Vagina (tissue), 2 donors: ENCODE data around the gene RBFOX1. TPM values are rescaled to one million over a fixed set of nuclear protein-coding genes. Genes with fewer than 3 reads are reported as not detected.

Experiments
- DNase-seq, 2 donors: peaks; one replicate each; pipeline ENCODE4 v3.0.0-alpha.2; 2017; ENCODE audit errors: extremely low spot score in 2 of 2
- H3K27ac ChIP-seq: fragments of 200-600 bp; sonication (generic); one replicate; pipeline ENCODE4 v1.5.1; 2019
- H3K27me3 ChIP-seq: fragments of 200-600 bp; sonication (generic); one replicate; pipeline ENCODE4 v1.5.1; 2019
- H3K36me3 ChIP-seq, 2 donors: fragments of 200-600 bp; sonication (generic); one replicate each; pipeline ENCODE4 v1.5.1; 2017 to 2019
- H3K4me1 ChIP-seq: fragments of 200-600 bp; sonication (generic); one replicate; pipeline ENCODE4 v1.5.1; 2019
- H3K4me3 ChIP-seq, 2 donors: fragments of 200-600 bp; sonication (generic); 1 replicate in 1 of 2; 2 replicates in 1 of 2; pipeline ENCODE4 v1.5.1; 2016 to 2019
- H3K9me3 ChIP-seq: fragments of 200-600 bp; sonication (generic); one replicate; pipeline ENCODE4 v1.5.1; 2019
- POLR2A ChIP-seq, 2 donors: fragments of 450-650 bp; IDR thresholded peaks; one replicate each; pipeline ENCODE4 v1.6.1; 2017; ENCODE audit warnings: antibody characterized with exemption in 2 of 2, mild to moderate bottlenecking in 2 of 2, moderate library complexity in 2 of 2
- POLR2AphosphoS5 ChIP-seq, 2 donors: sonication (generic); formaldehyde crosslinking; IDR thresholded peaks; one replicate each; pipeline ENCODE4 v1.9.0; 2017; ENCODE audit warnings: antibody characterized with exemption in 2 of 2, mild to moderate bottlenecking in 2 of 2, low read depth in 1 of 2; ENCODE audit not compliant: insufficient read depth in 1 of 2
- intact Hi-C: fragments of 100-400 bp; cut with DNase I; formaldehyde crosslinking; loops from one replicate; pipeline ENCODE4 v1.15.1; 2023
- total RNA-seq: library from RNA; depleted of rRNA; stranded (reverse); fragments of >200 nt; gene quantifications from one replicate; pipeline ENCODE4 v1.2.3, GENCODE V29; 2016
- TF ChIP-seq, protein P1 (sequence below), 3 experiments: fragments of 450-650 bp in 2 of 3; fragments of 200-600 bp in 1 of 3; sonication (generic) in 1 of 3; IDR thresholded peaks; one replicate each; pipeline ENCODE4 v1.5.1; 2017 to 2019; ENCODE audit warnings: antibody characterized with exemption in 3 of 3, mild to moderate bottlenecking in 2 of 3, moderate library complexity in 2 of 3

Gene RBFOX1
- total RNA-seq, 1 donor from 2014 or later = 6.6 TPM

DNA sequence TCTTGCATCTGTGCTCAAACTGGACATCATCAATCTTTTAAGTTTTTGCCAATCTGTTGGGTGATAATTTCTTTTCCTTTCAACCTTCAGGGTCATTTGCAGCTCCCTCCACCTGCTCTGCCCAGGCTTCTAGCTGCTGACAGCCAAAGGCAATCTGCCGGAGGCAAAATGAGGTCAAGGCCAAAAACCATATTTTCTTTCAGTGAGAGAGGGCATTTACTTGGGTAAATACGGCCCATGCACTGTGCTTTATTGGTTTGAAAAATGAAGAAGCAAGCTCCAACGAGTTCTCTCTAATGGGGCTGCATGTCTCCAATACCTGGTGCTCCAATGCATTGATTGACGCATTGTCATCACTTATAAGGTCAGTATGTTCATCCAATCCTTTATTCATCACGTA is 23.1 kb downstream of the RBFOX1 start:
- Histone ChIP-seq H3K9me3 (no peaks in the 10 kb centered on the region), H3K36me3 (no peaks in the 10 kb centered on the region), H3K27ac (no peak overlapping the region), H3K4me1 (no peaks in the 10 kb centered on the region), H3K27me3 (no peaks in the 10 kb centered on the region), H3K4me3 (no peak overlapping the region)
- intact Hi-C loops = no loop called here
- TF ChIP-seq POLR2A (IDR thresholded peaks at IDR 0.05) = no peak
- no peak for TF ChIP-seq POLR2AphosphoS5 (IDR thresholded peaks at IDR 0.05; ENCODE audit: insufficient read depth in 1 of 2, low read depth in 1 of 2)
- TF ChIP-seq, protein P1, sequence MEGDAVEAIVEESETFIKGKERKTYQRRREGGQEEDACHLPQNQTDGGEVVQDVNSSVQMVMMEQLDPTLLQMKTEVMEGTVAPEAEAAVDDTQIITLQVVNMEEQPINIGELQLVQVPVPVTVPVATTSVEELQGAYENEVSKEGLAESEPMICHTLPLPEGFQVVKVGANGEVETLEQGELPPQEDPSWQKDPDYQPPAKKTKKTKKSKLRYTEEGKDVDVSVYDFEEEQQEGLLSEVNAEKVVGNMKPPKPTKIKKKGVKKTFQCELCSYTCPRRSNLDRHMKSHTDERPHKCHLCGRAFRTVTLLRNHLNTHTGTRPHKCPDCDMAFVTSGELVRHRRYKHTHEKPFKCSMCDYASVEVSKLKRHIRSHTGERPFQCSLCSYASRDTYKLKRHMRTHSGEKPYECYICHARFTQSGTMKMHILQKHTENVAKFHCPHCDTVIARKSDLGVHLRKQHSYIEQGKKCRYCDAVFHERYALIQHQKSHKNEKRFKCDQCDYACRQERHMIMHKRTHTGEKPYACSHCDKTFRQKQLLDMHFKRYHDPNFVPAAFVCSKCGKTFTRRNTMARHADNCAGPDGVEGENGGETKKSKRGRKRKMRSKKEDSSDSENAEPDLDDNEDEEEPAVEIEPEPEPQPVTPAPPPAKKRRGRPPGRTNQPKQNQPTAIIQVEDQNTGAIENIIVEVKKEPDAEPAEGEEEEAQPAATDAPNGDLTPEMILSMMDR (IDR thresholded peaks at IDR 0.05) = no peak
- no peak for DNase-seq

DNA sequence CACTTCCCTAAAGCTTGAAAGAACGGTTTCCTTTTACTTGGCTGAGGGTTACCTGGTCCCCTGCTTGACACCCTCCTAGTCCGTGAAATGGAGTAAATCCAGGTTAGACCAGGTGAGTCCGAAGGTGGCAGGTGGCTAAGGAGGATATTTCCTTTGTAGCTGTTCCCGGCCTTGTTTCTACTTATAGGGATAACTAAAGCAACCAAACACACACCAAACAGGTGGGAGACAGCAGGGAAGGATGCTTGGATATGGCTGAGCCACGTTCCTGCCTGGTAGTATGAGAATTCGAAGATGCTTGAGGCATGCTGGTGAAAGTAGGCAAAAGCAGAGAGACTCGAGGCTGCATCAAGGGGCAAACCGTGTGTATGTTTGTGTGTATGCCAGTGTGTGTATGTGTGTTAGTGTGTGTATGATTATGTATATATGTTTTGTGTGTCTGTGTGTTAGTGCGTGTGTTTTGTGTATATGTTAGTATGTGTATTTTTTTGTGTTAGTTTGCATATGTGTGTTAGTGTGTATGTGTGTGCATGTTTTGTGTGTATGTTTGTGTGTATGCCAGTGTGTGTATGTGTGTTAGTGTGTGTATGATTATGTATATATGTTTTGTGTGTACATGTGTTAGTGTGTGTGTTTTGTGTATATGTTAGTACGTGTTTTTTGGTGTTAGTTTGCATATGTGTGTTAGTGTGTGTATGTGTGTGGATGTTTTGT is 28.9 kb downstream of the RBFOX1 start:
- intact Hi-C loops = loop anchor here (1.0 kb wide), 1 partner anchor 67 kb away; no protein-coding TSS in a partner anchor
- no peaks in the 10 kb centered on the region for H3K27me3 ChIP-seq
- no peak overlapping the region for H3K4me3 ChIP-seq
- no peaks in the 10 kb centered on the region for H3K36me3 ChIP-seq
- peaks cover 16% of the 10 kb centered on the region for H3K4me1 ChIP-seq
- no peak for DNase-seq
- no peaks in the 10 kb centered on the region for H3K9me3 ChIP-seq
- TF ChIP-seq, protein P1 (IDR thresholded peaks at IDR 0.05) = no peak
- TF ChIP-seq POLR2AphosphoS5 (IDR thresholded peaks at IDR 0.05; ENCODE audit: insufficient read depth in 1 of 2, low read depth in 1 of 2) (no peak), POLR2A (IDR thresholded peaks at IDR 0.05) (no peak)
- no peak overlapping the region for H3K27ac ChIP-seq

DNA sequence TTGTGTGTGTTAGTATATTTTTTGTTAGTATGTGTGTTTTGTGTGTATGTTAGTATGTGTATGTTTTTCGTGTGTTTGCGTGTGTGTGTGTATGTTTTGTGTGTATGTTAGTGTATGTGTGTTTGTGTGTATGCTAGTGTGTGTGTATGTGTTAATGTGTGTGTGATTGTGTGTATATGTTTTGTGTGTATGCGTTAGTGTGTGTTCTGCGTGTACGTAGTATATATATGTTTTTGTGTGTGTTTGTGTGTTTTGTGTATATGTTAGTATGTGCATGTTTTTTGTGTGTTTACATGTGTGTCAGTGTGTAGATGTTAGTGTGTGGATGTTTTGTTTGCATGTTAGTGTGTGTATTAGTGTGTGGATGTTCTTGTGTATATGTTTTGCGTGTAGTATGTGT is 29.6 kb downstream of the RBFOX1 start:
- TF ChIP-seq, protein P1 (IDR thresholded peaks at IDR 0.05) = no peak
- TF ChIP-seq POLR2A (IDR thresholded peaks at IDR 0.05) (no peak), POLR2AphosphoS5 (IDR thresholded peaks at IDR 0.05; ENCODE audit: insufficient read depth in 1 of 2, low read depth in 1 of 2) (no peak)
- peaks cover 16% of the 10 kb centered on the region for H3K4me1 ChIP-seq

DNA sequence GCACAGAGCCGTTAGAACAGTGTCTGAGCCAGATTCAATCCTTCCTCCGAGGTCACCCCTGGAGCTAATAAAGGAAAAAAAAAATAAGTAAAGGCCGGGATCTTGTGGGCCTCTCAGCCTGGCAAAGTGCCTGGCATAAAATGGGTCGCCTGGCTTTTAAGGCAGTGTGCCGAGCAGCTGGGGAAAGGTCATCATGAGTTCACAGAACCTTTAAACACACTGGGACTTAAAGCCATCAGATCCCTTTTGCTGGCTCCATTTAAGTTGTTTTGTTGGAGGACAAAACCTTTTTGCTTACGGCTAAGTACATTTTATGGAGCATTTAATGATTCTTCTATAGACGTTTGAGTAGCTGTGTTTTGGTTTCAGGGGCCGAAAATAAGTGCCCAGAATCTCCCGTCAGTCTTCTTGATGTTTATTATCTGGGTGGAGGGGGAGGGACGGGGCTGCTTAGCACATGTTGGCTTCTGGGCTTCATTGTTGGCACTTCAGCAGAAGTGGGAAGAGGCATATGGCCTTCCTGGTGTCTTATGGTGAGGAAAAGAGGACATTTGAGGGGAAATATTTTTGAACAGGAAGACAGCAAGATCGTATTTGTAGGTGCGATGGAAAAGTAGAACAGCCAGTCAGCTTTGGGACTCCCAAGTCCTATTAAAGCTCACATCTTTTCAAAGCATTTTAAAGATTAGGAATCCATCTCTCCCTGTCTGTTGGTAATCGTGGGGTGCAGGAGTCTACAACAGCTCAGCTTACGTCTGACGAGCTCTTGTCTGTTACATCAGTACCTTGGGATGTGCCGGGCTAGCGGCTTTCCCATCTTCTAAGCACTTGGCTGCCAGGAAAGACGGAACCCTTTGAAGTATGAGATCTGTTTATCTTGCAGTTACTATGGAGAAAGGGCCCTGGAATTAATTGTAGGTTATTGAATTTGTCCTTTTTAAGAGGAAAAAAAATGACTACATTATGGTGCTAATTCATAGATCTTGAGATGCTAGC is 31.1 kb downstream of the RBFOX1 start:
- Histone ChIP-seq H3K27me3 (no peaks in the 10 kb centered on the region), H3K27ac (no peak overlapping the region), H3K9me3 (no peaks in the 10 kb centered on the region), H3K4me1 (peaks cover 16% of the 10 kb centered on the region), H3K4me3 (no peak overlapping the region), H3K36me3 (no peaks in the 10 kb centered on the region)
- TF ChIP-seq, protein P1 (IDR thresholded peaks at IDR 0.05) = no peak
- TF ChIP-seq POLR2A (IDR thresholded peaks at IDR 0.05) = no peak
- no peak for DNase-seq
- intact Hi-C loops = no loop called here

More for the DNA sequence above, 29.6 kb downstream of the RBFOX1 start:
- H3K27me3 ChIP-seq = no peaks in the 10 kb centered on the region
- no peak overlapping the region for H3K27ac ChIP-seq
- H3K36me3 ChIP-seq = no peaks in the 10 kb centered on the region
- no peaks in the 10 kb centered on the region for H3K9me3 ChIP-seq
- DNase-seq = no peak
- intact Hi-C loops = no loop called here
- no peak overlapping the region for H3K4me3 ChIP-seq
